A549 (cell line): ENCODE measurements around the gene MAP2K7. TPM values are rescaled to one million over a fixed set of nuclear protein-coding genes. Genes with fewer than 3 reads are reported as not detected.

ENCODE experiments used
- ATAC-seq, 2 experiments: fragments of 200-7000 bp in 1 of 2; fragments of >200 bp in 1 of 2; cut with Nextera tagmentation in 1 of 2; cut with Tn5 transposase in 1 of 2; 3 replicates each; pipeline versions ENCODE4 v1.8.0 to v1.9.1; 2018 to 2020; ENCODE audit warnings: mild to moderate bottlenecking in 1 of 2, moderate library complexity in 1 of 2
- CTCF ChIA-PET: fragments of 300-600 bp; sonication (Branson Sonifier 250); formaldehyde crosslinking; extraction: SDS; loops from one replicate; lab custom pipeline; 2021; ENCODE audit warnings: antibody characterized with exemption, inconsistent platforms; lab: Yijun Ruan, JAX
- POLR2A ChIA-PET: fragments of 350-600 bp; formaldehyde crosslinking; extraction: SDS; loops from one replicate; lab custom pipeline; 2021; ENCODE audit warnings: antibody characterized with exemption, inconsistent platforms; lab: Yijun Ruan, JAX
- DNase-seq, 2 experiments: peaks; one replicate each; pipeline versions ENCODE4 v3.0.0 to v3.0.0-alpha.2; 2011 to 2016; ENCODE audit warnings: low read depth in 1 of 2, low spot score in 1 of 2
- FAIRE-seq: peaks from 2 replicates; lab custom pipeline; 2011; peaks lifted over from hg19 to GRCh38; lab: Jason Lieb, UNC
- H3K27ac ChIP-seq, 2 experiments: fragments of >200 bp; sonication (Bioruptor Twin); formaldehyde crosslinking; 3 replicates each; pipeline ENCODE4 v1.5.1; 2016 to 2017
- H3K4me1 ChIP-seq: fragments of >200 bp; sonication (Bioruptor Twin); formaldehyde crosslinking; 3 replicates; pipeline ENCODE4 v1.6.1; 2016
- H3K4me2 ChIP-seq: fragments of >200 bp; sonication (Bioruptor Twin); formaldehyde crosslinking; 3 replicates; pipeline ENCODE4 v1.6.1; 2016
- H3K4me3 ChIP-seq: fragments of >200 bp; sonication (Bioruptor Twin); formaldehyde crosslinking; 3 replicates; pipeline ENCODE4 v1.5.1; 2016
- H3K9me3 ChIP-seq: fragments of >200 bp; sonication (Bioruptor Twin); formaldehyde crosslinking; 3 replicates; pipeline ENCODE4 v1.6.1; 2016
- CHD2 ChIP-seq: fragments of 150-350 bp; IDR thresholded peaks from 2 replicates; pipeline ENCODE4 v1.6.1; 2014; ENCODE audit warnings: low read length; ENCODE audit not compliant: partially characterized antibody
- CHD4 ChIP-seq: fragments of 200-600 bp; sonication (generic); IDR thresholded peaks from 2 replicates; pipeline ENCODE4 v1.6.1; 2016; ENCODE audit warnings: antibody characterized with exemption, mild to moderate bottlenecking, borderline replicate concordance
- EHMT2 ChIP-seq: fragments of 200-600 bp; sonication (generic); IDR thresholded peaks from 2 replicates; pipeline ENCODE4 v1.6.1; 2016; ENCODE audit warnings: antibody characterized with exemption, low read depth, mild to moderate bottlenecking, moderate library complexity
- EP300 ChIP-seq, 2 experiments: fragments of >200 bp; sonication (Bioruptor Twin); formaldehyde crosslinking; IDR thresholded peaks; 2 replicates in 1 of 2; 3 replicates in 1 of 2; pipeline ENCODE4 v1.6.1; 2016 to 2017
- ESRRA ChIP-seq: fragments of 150-350 bp; IDR thresholded peaks from 2 replicates; pipeline ENCODE4 v1.6.1; 2014; ENCODE audit warnings: mild to moderate bottlenecking, low read length, borderline replicate concordance
- FOSB ChIP-seq: fragments of 250-450 bp; sonication (Bioruptor Pico); IDR thresholded peaks from 2 replicates; pipeline ENCODE4 v1.5.0; 2020; ENCODE audit warnings: mild to moderate bottlenecking, moderate library complexity
- HOXA7 ChIP-seq: fragments of 250-450 bp; sonication (Bioruptor Pico); IDR thresholded peaks from 2 replicates; pipeline ENCODE4 v1.5.0; 2020; ENCODE audit warnings: mild to moderate bottlenecking, moderate library complexity
- HOXB13 ChIP-seq: fragments of 250-450 bp; sonication (Bioruptor Pico); IDR thresholded peaks from 2 replicates; pipeline ENCODE4 v1.5.0; 2020; ENCODE audit warnings: low read depth, mild to moderate bottlenecking, moderate library complexity
- HOXB5 ChIP-seq: fragments of 250-450 bp; sonication (Bioruptor Pico); IDR thresholded peaks from 2 replicates; pipeline ENCODE4 v1.5.0; 2020; ENCODE audit warnings: mild to moderate bottlenecking, moderate library complexity
- JUNB ChIP-seq: fragments of >200 bp; sonication (Bioruptor Twin); formaldehyde crosslinking; IDR thresholded peaks from 2 replicates; pipeline ENCODE4 v1.6.1; 2016
- KDM1A ChIP-seq: fragments of 200-600 bp; sonication (generic); IDR thresholded peaks from 2 replicates; pipeline ENCODE4 v1.6.1; 2016; ENCODE audit warnings: low read depth, mild to moderate bottlenecking
- KDM5A ChIP-seq: fragments of 200-600 bp; sonication (generic); IDR thresholded peaks from 2 replicates; pipeline ENCODE4 v1.6.1; 2016; ENCODE audit warnings: antibody characterized with exemption, mild to moderate bottlenecking
- MYC ChIP-seq: IDR thresholded peaks from 2 replicates; pipeline ENCODE4 v1.6.1; 2012; ENCODE audit warnings: mild to moderate bottlenecking, inconsistent platforms, low read length, improper control_type of control experiment, borderline replicate concordance
- NR3C1 ChIP-seq: fragments of >200 bp; sonication (Bioruptor Twin); formaldehyde crosslinking; IDR thresholded peaks from 3 replicates; pipeline ENCODE4 v1.6.1; 2017
- PHF8 ChIP-seq: fragments of 200-600 bp; sonication (generic); IDR thresholded peaks from 2 replicates; pipeline ENCODE4 v1.6.1; 2016; ENCODE audit warnings: low read depth, mild to moderate bottlenecking, antibody characterized with exemption, moderate library complexity, borderline replicate concordance
- POLR2A ChIP-seq: IDR thresholded peaks from 2 replicates; pipeline ENCODE4 v1.6.1; 2012; ENCODE audit warnings: mild to moderate bottlenecking, low read length
- POLR2AphosphoS2 ChIP-seq: conservative IDR thresholded peaks from 2 replicates; pipeline ENCODE4 v1.6.1; 2012; ENCODE audit warnings: low read length, improper control_type of control experiment, inconsistent platforms
- RCOR1 ChIP-seq: fragments of 150-350 bp; IDR thresholded peaks from 2 replicates; pipeline ENCODE4 v1.6.1; 2014; ENCODE audit warnings: antibody characterized with exemption, low read length, low read depth
- SMC3 ChIP-seq: fragments of >200 bp; sonication (Bioruptor Twin); formaldehyde crosslinking; IDR thresholded peaks from 3 replicates; pipeline ENCODE4 v1.6.1; 2018; ENCODE audit warnings: inconsistent platforms
- SREBF2 ChIP-seq: fragments of 450-650 bp; IDR thresholded peaks from 2 replicates; pipeline ENCODE4 v1.6.1; 2014; ENCODE audit warnings: mild to moderate bottlenecking, moderate library complexity
- ZC3H11A ChIP-seq: fragments of 450-650 bp; IDR thresholded peaks from 2 replicates; pipeline ENCODE4 v1.6.1; 2014; ENCODE audit warnings: antibody characterized with exemption, mild to moderate bottlenecking
- ZFP36 ChIP-seq: fragments of 450-650 bp; IDR thresholded peaks from 2 replicates; pipeline ENCODE4 v1.6.1; 2014; ENCODE audit warnings: borderline replicate concordance; ENCODE audit not compliant: partially characterized antibody
- ZSCAN20 ChIP-seq: fragments of 250-450 bp; sonication (Bioruptor Pico); IDR thresholded peaks from 2 replicates; pipeline ENCODE4 v1.8.0; 2022; ENCODE audit warnings: mild to moderate bottlenecking, moderate library complexity
- WGBS: methylation state at CpG from one replicate; pipeline ENCODE4 v1.1.6; 2017; ENCODE audit errors: missing lambda C conversion rate; 5-methylcytosine and 5-hydroxymethylcytosine counted together
- polyA plus RNA-seq, 4 experiments: library from polyadenylated mRNA; depleted of rRNA in 3 of 4; stranded (reverse); fragments of >200 nt; fragmentation: RNase III in 1 of 4; extraction: RNeasy Plus Mini Kit Qiagen cat#74134 plus additional on column Dnase treatment in 1 of 4; gene quantifications; 2 replicates in 3 of 4; 3 replicates in 1 of 4; pipeline ENCODE4 v1.2.3, GENCODE V29; 2011 to 2017
- TF ChIP-seq, protein P1 (sequence below): fragments of 450-650 bp; IDR thresholded peaks from 2 replicates; pipeline ENCODE4 v1.6.1; 2014; ENCODE audit warnings: antibody characterized with exemption
- TF ChIP-seq, protein P2 (sequence below): fragments of 250-450 bp; sonication (Bioruptor Pico); IDR thresholded peaks from 2 replicates; pipeline ENCODE4 v1.5.0; 2021; ENCODE audit warnings: mild to moderate bottlenecking, moderate library complexity, borderline replicate concordance

Gene MAP2K7
- polyA plus RNA-seq, 2 of the 4 experiments (the other 2 are of a cell fraction): 5.5 to 19.4 TPM

DNA sequence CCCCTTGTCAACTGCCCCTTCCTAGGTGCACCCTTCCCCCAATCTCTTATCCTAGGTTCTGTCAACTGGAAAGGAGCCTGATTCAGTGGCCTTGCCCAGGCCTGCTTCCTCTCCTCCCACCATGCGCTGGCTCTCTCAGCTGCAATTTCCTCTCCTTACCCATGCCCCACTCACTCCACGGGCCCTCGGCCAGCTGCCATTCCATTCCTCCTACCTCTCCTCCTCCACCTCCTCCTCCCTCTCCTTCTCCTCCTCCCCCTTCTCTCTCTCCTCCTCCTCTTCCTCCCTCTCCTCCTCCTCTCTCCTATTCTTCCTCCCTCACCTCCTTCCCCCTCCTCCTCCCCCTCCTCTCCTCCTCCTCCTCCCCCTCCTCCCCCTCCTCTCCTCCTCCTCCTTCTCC is 49.4 kb downstream of the MAP2K7 start:
- no peaks in the 10 kb centered on the region for H3K4me1 ChIP-seq
- no peak for TF ChIP-seq HOXA7 (CRISPR knock-in tag)
- WGBS: 60% methylated on average over 3 of the region's 3 CpGs
- H3K4me3 ChIP-seq: no peak overlapping the region
- POLR2A ChIA-PET: interaction anchor here (0.7 kb wide), 1 partner anchor 294 kb away, joined by 3 read pairs; no protein-coding TSS in a partner anchor
- H3K9me3 ChIP-seq: no peaks in the 10 kb centered on the region
- CTCF ChIA-PET: interaction anchor here (1.3 to 2.2 kb wide), 3 partner anchors 9 to 50 kb away, joined by 4 to 12 read pairs (median 5); partner anchors contain the start of gene TIMM44
- H3K4me2 ChIP-seq: no peak overlapping the region
- FAIRE-seq (no peak), DNase-seq (no peak), ATAC-seq (peak; percentile 42 to 52; a peak in 4 of 6 replicates)
- no peak overlapping the region for H3K27ac ChIP-seq

DNA sequence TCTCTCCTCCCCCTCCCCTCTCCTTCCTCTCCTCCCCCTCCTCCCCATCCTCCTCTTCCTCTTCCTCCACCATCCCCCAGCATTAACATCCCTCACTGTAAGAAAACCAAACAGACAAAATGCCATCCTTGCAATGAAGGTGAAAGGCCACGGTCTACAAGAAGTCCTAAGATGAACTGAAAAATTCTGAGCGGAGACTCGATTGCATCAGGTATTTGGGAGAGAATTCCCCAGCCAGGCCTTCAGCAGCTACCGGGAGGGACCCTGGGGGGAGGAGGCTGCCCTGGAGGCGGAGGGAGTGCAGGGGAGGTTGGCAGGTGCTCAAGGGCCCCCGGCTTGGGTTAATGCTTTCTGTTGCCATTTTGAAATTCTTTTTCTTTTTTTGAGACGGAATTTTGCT is 49.9 kb downstream of the MAP2K7 start:
- no peak for ATAC-seq
- no peak overlapping the region for H3K27ac ChIP-seq
- FAIRE-seq: no peak
- H3K9me3 ChIP-seq: no peaks in the 10 kb centered on the region
- POLR2A ChIA-PET: no interaction called here
- DNase-seq: no peak
- CTCF ChIA-PET: interaction anchor here (2.2 kb wide), 1 partner anchor 10 kb away, joined by 12 read pairs; the partner anchor contains the start of gene TIMM44
- TF ChIP-seq NR3C1 (no peak), FOSB (CRISPR knock-in tag) (no peak), ESRRA (no peak), EP300 (IDR thresholded peaks at IDR 0.05) (no peak), POLR2A (no peak), PHF8 (no peak), SREBF2 (no peak), KDM5A (no peak), JUNB (no peak), POLR2AphosphoS2 (no peak), MYC (no peak), RCOR1 (no peak), HOXB13 (CRISPR knock-in tag) (no peak), KDM1A (no peak)
- TF ChIP-seq, protein P1, sequence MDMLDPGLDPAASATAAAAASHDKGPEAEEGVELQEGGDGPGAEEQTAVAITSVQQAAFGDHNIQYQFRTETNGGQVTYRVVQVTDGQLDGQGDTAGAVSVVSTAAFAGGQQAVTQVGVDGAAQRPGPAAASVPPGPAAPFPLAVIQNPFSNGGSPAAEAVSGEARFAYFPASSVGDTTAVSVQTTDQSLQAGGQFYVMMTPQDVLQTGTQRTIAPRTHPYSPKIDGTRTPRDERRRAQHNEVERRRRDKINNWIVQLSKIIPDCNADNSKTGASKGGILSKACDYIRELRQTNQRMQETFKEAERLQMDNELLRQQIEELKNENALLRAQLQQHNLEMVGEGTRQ: no peak
- TF ChIP-seq, protein P2, sequence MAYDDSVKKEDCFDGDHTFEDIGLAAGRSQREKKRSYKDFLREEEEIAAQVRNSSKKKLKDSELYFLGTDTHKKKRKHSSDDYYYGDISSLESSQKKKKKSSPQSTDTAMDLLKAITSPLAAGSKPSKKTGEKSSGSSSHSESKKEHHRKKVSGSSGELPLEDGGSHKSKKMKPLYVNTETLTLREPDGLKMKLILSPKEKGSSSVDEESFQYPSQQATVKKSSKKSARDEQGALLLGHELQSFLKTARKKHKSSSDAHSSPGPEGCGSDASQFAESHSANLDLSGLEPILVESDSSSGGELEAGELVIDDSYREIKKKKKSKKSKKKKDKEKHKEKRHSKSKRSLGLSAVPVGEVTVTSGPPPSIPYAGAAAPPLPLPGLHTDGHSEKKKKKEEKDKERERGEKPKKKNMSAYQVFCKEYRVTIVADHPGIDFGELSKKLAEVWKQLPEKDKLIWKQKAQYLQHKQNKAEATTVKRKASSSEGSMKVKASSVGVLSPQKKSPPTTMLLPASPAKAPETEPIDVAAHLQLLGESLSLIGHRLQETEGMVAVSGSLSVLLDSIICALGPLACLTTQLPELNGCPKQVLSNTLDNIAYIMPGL (CRISPR knock-in tag): no peak
- 73% methylated on average over 7 of the region's 7 CpGs for WGBS
- no peaks in the 10 kb centered on the region for H3K4me1 ChIP-seq
- no peak overlapping the region for H3K4me2 ChIP-seq
- no peak overlapping the region for H3K4me3 ChIP-seq

DNA sequence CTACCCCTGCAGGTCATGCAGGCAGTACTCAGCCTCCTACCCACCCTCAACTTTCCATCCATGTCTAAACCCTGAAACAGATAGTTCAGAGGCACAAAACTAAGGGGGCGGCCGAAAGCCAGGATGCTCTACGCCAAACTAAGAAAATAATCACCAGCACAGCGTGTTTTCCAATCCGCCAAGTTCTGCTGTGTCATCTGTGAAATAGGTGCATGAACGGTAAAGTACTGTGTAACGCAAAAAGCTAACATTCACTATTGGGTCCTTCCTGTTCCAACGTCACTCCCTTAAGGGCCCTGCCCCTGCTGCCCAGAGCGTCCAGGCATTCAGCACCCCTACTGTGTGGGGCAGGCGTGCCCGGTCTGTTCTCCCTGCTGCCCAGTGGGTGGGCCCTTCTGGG is 52.0 kb downstream of the MAP2K7 start:
- DNase-seq (no peak), ATAC-seq (peak in 1 of 2 experiments; percentile 25; a peak in 1 of 6 replicates), FAIRE-seq (no peak)
- no peak overlapping the region for H3K27ac ChIP-seq
- no peak overlapping the region for H3K4me3 ChIP-seq
- ChIA-PET POLR2A (no interaction called here), CTCF (interaction anchor here (1.0 to 2.0 kb wide), 2 partner anchors 12 to 15 kb away, joined by 5 to 8 read pairs; partner anchors contain the start of gene TIMM44)
- no peaks in the 10 kb centered on the region for H3K9me3 ChIP-seq
- TF ChIP-seq CHD2 (no peak), ESRRA (no peak), ZFP36 (no peak), SREBF2 (no peak), KDM5A (no peak), JUNB (no peak), CHD4 (no peak), PHF8 (no peak), HOXB5 (CRISPR knock-in tag) (no peak), EHMT2 (no peak), ZC3H11A (no peak), SMC3 (no peak), ZSCAN20 (no peak)
- TF ChIP-seq, protein P2 (CRISPR knock-in tag): no peak
- TF ChIP-seq, protein P1: no peak
- no peaks in the 10 kb centered on the region for H3K4me1 ChIP-seq
- no peak overlapping the region for H3K4me2 ChIP-seq
- WGBS: 90% methylated on average over 10 of the region's 11 CpGs
